Stomach (tissue), 4 donors: ENCODE results near the gene DDX5.

Source experiments
- CTCF ChIP-seq, 7 experiments: fragments of 450-650 bp in 4 of 7; fragments of 200-600 bp in 3 of 7; sonication (generic) in 3 of 7; IDR thresholded peaks; one replicate each; pipeline ENCODE4 v1.5.1; 2016 to 2019; ENCODE audit warnings: antibody characterized with exemption in 7 of 7, control low read depth in 2 of 7, mild to moderate bottlenecking in 1 of 7
- EP300 ChIP-seq: sonication (generic); formaldehyde crosslinking; IDR thresholded peaks from one replicate; pipeline ENCODE4 v1.6.1; 2017; ENCODE audit warnings: antibody characterized with exemption
- POLR2A ChIP-seq, 4 donors: fragments of 450-650 bp; IDR thresholded peaks; one replicate each; pipeline ENCODE4 v1.6.1; 2016; ENCODE audit warnings: antibody characterized with exemption in 4 of 4, control low read depth in 2 of 4, mild to moderate bottlenecking in 1 of 4, moderate library complexity in 1 of 4

DNA sequence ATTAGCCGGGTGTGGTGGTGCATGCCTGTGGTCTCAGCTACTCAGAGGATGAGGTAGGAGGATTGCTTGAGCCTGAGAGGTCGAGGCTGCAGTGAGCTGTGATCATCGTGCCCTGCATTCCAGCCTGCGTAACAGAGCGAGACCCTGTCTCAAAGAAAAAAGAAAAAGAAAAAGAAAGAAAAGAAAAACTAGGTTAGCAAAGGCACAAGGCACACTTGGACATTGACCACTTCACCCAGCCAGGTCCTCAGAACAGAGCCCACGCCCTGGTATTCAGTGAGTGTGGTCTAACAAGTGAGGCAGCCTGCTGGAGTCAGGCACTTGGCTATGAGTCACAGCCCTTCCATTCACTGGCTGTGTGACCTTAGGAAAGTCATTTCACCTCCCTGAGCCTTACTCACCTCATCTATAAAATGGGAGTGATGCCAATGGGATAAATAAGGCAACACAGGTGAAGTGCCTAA, 46.8 kb downstream of the DDX5 start:
- TF ChIP-seq EP300: no peak
- no peak for TF ChIP-seq CTCF (IDR thresholded peaks at IDR 0.05)
- no peak for TF ChIP-seq POLR2A (IDR thresholded peaks at IDR 0.05)
